HG02884 (cell line): ENCODE measurements around the gene JOSD1.
"Not testable (repeated sequence)": the region's sequence is repeated elsewhere in the genome, so short reads cannot be mapped to it uniquely, and the experiment has no call there.

ENCODE experiments used
- ATAC-seq: cut with Tn5 transposase; IDR thresholded peaks from one replicate; pipeline ENCODE4 v1.9.1; 2021; ENCODE audit warnings: mild to moderate bottlenecking, moderate library complexity; ENCODE audit not compliant: unreplicated experiment

Gene JOSD1

DNA sequence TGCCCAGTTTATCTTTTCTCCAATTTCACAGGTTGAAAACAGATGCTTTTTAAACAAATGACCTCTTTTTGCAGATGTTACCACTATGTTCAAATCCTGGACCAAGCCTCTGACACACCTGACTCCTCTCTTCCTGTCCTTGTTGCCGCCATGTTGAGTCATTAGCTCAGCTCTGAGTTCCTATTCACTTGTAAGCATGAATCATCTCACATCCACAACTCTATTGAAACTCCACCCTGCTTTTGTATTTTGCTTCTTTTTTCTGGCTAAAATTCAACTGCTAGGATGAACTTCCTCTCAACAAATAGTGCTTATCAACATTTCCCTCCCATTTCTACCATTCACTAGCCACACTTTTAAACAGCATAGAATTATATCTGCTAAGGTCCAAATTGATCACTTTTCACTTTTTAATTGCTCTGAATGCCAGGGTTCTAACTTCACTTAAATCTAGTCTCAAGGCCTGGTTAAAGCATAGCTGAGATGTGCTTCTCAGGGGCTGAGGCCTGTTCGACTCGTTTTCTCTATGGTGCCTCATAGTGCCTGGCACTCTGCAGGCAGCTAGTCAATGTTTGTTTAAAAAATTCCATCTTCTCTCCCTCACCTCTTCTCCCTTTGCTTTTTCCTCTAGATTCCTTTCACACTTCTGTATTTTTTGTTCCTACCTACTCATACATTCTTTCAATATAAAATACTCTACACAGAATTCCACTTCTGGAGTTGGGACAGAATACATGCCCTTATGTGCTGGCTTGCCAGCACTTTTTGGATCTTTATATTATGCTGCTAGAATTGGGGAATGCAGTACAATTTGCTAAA lies 3.9 kb downstream of the JOSD1 start:
- ATAC-seq: no peak

DNA sequence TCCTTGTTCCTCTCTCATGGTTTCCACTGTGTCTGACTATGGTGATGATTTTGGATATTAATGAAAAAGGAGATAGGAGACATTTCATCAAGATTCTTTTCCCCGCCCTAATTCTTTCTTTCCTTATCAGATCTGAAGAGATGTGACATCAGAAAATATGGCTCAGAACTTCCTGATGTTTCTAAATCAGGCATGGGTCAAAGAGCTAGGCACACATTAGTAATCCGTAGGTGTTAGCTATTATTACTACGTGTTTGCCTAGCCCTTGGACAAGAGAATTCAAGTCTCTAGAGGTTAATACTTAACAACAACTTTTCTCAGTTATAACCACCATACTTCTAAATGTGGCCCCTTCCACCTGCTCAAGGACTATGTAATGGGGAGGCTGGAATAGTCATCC lies 5.8 kb downstream of the JOSD1 start:
- ATAC-seq: no peak

DNA sequence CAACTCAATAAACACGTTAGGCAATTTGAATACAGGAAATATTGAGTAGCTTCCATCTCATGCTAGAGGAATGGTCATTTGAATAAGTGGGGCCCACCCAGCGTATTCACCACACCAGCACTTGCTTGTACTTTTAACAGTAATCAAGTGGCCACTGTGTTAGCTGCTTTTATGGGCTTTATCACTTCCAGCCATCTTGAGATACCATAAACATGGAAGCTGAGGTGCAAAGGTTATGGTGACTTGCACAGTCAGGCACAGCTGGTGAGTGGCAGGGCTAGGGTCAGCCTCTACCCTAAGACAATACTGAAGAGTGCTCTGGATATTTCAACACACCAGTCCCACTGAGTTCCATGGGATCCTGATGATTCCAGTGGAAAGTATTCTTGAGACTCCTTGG lies 6.7 kb downstream of the JOSD1 start:
- no peak for ATAC-seq

DNA sequence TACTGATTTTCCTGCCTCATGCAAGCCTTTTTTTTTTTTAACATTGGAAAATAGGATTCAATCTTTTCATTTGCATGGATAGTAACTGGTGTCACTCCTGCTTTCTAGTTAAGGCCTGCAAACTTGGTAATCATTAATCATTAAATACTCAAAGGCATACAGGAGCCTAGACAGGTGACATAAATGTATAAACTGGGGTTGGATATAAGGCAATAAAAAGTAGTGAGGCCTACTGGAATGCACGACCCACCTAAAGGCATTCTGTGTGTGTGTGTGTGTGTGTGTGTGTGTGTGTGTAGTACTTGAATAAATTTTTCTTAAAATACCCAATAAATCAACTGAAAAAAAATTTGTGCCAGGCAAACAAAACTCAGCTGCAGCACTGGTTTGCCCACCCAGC lies 11.1 kb downstream of the JOSD1 start:
- ATAC-seq: no peak

DNA sequence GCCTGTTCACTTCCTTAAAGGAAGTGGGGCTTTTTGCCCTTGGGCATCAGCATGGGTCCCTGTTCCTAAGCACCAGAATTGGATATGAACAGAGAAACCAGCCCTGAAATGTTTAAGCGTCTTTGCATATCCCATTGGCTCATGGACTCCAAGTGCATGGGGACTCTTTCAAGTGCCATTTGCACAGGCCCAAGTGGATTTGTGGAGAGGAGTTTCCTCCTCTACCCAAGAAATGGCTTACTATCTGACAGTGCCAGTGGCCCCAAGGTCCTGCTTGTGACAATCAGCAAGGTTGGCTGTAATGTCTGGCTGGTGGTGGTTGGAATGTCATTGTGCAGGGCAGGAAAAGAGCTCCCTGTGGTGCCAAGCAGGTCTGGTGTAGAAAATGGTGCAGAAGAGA lies 15.0 kb downstream of the JOSD1 start:
- ATAC-seq: no peak

DNA sequence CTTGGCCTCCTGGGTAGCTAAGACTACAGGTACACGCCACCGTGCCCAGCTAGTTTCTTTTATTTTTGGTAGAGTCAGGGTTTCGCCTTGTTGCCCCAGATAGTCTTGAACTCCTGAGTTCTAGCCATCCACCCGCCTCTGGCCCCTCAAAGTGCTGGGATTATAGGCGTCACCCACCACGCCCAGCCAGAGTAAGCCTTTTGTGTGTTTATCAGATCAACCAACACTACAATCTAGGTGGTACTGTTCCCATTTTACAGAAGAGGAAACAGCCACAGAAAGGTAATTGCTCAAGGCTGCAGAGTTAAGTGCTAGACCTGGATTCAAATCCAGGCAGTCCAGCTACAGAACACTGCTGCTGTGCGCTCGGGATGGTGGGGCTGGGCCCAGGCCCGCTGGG lies 15.8 kb downstream of the JOSD1 start:
- ATAC-seq: no peak

DNA sequence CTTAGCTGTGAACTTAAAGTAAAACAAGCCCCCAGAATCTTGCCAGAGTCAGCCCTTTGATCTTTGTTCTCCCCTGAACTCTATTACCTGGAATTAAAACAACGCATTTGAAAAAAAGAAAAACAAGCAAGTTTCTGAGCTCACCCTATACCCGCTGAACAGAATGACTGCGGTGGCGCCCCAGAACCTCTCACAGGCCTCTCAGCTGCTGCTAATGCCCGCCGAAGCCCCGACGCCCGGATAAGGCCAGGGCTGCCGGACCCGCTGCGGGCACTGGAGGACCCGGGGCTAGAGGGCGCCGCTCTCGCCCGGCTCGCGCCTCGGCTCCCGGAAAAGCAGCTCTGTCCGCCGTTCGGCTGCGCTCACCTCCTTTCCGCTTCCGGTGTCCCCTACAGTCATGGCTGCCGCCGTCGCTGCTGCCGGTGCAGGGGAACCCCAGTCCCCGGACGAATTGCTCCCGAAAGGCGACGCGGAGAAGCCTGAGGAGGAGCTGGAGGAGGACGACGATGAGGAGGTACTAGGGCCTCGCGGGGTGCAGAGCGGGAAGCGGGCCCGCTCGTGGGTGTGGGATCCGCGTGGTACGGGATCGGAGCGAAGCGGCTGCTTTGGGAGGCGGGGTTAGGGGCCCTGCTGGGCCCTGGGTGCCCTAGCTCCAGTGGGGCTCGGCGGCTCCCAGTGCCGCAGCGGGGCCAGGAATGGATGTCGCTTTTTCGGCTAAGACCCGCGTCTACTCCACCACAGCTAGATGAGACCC lies 19.0 kb downstream of the JOSD1 start, which contains the start of gene TOMM22:
TSS of gene TOMM22 (plus strand) at position 376 of the 754 bp plus-strand sequence. CDS start at position 398, 22 bp downstream.
- peak; percentile 94 for ATAC-seq

DNA sequence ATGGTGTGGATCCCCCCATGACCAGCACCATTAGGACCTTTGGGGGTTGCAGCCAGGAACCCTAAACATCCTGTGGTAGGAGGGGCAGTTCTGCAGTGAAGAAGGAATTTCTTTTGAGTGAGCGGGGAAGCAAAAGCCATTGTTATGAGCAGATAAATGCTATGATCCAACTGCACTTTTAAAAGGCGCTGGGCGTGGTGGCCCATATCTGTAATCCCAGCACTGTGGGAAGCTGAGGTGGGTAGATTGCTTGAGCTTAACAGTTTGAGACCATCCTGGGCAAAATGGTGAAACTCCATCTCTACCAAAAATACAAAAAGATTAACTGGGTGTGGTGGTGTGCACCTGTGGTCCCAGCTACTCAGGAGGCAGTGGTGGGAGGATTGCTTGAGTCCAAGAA lies 24.9 kb downstream of the JOSD1 start:
- ATAC-seq: no peak

DNA sequence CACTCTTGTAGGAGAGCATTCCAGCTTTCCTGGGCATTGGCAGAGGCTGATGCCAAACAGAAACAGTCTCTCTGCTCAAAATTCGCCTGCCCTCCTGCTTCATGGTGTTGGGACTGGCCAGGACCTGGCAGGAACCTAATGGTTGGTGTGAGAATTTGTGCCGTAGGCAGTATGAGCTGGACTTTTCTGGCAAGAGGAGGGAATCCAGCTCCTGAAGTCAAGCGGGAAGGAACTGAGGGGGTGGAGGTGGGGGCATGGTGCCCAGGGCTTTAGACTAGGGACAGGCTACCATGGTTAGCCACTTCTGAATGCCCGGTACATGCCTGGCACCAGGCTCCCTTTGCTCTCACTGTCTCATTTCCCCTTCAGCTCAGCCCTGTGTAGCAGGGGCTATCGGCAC lies 25.9 kb downstream of the JOSD1 start:
- no peak for ATAC-seq

DNA sequence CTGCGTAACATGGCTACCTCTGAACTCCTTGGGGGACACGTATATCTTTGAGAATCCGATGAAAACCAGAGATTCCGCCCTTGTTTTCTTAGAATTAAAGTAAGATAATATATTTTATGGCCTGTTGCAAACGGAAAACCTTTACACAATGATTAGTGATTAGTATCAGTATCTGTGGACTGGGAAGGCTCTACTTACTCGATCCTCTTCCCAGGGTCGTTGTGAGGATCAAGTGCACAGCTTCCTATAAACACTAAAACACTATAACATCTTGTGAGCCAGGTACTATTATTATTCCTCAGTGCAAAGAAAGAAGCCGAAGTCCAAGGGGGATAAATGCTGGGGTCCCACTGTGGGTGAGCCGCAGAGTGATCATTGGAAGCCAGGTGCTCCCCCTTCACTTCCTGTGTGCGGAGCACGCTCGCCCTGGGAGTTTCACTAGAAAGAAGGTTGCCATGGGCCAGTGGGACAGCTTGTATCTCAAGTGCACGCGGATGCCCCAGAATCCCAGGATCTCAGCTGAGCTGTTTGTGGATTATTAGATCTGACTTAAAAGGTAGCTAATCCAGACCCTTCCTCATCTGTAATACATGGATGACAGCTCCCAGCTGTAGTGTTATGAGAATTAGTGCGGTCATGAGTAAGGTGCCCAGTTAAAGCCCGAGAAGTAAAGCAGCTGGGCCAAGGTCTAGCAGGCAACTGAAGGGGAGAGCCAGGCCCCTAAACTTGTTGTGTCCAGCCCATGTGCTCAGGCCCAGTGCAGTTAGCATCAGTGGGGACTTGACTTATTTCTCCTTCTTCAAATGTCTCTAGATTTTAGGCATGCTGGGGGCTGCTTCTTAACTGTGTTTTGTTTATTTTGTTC lies 43.5 kb downstream of the JOSD1 start:
- ATAC-seq: no peak

DNA sequence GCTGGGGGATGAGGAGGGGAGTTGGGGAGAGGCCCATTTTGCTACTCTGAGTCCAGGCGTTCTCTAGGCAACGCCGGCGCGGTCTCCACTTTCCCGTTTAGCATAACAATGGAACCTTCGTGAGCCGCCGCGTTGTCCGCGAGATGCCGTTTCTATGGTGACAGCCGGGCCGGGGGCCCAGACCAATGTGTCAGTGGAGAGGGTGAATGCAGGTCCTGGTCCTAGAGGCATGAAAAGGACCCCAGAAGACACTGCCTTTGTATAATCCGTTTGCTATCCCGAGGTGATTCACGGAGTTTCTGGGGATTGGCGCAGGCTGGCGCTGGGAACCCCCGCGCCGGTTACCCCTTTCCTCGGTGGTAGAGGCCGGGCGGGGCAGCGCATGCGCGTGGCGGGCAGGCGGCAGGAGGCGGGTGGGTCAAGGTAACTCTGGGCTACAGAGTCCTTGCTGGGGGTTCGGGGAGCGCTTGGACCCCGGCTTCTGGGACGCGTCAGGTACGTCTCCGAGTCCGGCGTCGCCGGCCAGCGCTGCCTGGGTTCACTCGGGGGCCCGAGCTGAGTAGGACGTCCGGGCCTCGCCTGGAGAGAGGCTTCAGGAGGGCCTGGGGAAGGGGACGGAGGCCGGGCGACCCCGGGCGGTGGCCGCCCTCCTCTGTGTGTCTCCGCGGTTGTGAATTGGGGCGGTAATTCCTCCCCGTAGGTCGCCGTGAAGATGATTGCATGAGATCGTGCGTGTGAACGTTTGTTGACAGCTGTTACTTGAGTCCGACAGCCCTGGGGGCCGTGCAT lies 44.3 kb downstream of the JOSD1 start, which contains the start of the genes CBY1 and FAM227A:
TSS of gene CBY1 (plus strand) at position 383 of the 789 bp plus-strand sequence. CDS start 11,417 bp downstream, outside the sequence.
TSS of gene FAM227A (minus strand) at position 137 of the 789 bp plus-strand sequence. CDS start 6,224 bp downstream, outside the sequence.
- ATAC-seq: peak; percentile 66

DNA sequence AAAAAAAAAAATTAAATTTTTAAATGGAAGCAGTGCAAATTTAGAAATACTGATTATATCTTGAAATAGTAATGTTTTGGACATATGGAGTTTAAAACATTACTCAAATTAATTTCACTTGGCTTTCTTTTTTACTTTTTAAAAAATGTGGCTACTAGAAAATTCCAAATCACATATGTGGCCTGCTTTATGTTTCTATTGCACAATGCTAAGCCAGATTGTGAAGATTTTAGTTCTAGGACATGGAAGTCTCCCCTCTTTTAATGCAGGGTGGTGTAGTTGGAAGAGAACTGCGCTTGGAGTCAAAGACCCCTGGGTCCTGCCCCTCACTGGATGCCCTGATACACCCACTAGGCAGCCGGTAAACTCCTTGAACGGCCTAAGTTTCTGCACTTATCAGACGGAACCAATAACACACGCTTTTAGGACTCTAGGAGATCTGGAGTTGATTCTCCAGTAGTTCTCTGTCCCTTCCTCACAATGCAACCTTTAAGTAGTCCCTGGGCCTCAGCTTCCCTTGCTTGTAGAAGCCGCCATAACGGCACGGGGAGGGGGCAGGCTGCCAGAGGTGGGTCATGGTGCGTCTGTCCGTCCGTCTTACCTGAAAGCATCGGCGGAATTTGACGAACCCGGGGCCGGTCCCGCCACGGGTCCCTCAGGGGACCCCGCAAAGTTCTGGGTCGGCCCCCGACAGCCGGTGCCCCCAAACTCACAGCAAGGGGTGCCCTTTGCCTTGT lies 45.1 kb downstream of the JOSD1 start:
- no peak for ATAC-seq

DNA sequence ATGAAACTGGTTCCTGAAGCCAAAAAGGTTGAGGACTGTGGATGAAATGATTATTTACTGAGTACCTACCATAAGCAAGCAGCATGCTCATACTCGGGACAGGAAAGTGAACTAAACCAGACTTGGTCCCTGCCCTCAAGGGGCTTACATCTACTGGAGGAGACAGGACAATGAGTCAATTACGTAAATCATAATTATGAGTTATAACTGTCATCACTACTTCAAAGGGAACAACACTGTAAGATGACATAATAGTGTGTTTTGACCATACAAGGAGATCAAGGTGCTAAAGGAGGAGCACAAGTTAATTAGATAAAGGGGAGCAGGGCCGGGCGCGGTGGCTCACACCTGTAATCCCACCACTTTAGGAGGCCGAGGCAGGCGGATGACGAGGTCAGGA lies 47.0 kb downstream of the JOSD1 start:
- no peak for ATAC-seq

DNA sequence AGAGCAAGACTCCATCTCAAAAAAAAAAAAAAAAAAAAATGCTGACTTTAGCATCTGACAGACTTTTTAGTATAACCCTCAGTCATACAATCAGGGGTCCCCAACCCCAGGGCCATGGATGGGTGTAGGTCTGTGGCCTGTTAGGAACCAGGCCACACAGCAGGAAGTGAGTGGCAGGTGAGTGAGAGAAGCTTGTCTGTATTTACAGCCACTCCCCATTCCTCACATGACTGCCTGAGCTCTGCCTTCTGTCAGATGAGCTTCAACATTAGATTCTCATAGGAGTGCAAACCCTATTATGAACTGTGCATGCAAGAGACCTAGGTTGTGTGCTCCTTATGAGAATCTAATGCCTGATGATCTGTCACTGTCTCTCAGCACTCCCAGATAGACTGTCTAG lies 47.9 kb downstream of the JOSD1 start:
- no peak for ATAC-seq

DNA sequence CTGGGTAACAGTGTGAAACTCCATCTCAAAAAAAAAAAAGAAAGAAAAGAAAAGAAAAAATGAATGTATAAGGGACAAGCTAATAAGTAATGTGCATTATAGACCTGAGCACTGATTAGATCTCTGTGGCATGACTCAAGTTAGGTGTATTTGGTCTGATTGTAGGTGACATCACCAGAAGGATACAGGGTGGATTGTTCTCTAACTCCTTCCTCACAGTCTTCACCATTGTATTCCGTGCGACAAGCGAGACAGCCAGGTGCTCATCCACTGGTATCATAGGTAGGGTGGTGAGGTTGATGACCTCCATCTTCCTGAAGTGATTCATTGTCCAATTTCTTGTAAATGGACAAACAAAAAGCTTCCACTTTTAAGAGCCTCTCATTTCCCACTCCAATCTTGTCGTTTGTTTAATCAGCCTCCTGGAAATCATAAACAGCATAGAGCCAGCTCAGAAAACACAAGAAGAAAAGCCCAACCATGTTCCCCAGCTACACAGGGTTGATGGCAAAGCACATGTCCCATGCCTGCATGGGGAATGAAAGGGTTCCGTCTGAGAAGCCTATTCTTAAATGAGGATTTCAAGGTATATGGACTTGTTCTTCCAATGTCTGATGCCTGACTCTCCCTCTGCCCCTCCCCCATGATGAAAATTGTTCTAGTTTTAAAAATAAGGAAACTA lies 50.8 kb downstream of the JOSD1 start:
- no peak for ATAC-seq

DNA sequence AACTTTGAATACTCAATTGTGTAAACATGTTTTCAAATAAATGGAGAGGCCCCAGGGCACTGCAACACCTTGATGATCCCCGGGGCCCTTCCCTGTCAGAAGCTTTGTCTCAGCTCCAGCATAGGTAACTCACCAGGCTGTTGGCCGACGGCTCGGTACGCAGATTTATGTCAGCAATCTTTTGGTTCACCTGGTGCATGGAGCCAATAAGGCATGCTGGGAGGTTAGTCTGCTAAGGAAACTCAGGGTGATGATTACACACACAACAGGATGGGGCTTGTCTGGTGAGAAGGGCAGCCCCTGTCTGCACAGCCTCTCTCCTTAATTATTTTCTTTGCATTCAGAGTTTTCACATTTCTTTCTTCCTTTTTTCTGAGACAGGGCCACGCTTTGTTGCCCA lies 55.3 kb downstream of the JOSD1 start:
- ATAC-seq: no peak

DNA sequence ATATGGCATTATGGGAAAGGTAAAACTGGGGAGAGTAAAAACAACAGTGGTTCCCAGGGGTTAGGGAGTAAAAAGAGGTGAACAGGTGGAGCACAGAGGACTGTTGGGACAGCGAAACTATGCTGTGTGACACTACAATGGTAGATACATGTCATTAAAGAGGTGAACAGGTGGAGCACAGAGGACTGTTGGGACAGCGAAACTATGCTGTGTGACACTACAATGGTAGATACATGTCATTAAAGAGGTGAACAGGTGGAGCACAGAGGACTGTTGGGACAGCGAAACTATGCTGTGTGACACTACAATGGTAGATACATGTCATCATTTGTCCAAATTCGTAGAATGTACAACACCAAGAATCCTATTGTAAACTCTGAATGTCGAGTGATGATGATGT lies 56.5 kb downstream of the JOSD1 start:
- not testable (repeated sequence) for ATAC-seq

DNA sequence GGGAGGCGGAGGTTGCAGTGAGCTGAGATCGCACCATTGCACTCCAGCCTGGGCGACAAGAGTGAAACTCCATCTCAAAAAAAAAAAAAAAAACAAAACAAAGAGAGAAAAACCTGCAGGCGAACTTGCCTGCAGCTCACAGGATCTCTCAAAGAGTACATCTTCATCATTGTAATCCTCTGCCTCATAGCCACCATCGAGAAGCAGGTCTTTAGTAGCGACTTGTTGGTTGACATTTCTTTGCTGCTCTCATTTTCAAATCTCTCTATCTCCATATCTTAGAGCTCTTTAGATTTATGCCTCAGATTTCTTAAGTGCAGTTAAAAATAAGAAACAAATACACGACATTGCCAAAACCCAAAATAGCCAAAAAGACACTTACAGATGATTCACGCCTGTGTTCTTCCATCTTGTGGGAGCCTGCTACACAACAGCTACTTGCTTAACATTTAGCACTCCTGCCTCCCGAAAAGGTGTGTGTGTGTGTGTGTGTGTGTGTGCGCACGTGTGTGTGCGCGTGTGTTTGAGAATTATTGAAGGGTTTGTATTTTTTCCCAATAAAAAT lies 59.2 kb downstream of the JOSD1 start:
- no peak for ATAC-seq

DNA sequence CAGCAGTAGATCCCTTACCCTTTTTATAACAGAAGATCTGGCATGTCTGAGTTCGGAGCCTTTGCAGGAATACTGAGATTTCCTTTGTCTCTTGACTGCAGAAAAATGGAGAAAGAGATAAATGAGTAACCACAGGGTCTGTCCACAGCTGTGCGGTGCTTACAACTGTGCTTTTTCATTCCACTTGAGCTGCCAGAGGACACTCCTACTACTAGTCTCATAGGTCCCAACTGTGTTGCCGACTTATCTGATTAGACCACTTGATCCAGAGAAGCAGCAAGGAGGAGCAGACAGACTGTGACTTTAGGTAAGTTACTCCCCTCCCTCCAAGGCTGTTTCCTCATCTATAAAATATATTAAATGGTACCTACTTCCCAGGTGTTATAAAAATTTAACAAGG lies 62.0 kb downstream of the JOSD1 start:
- ATAC-seq: no peak
